Liver (tissue), 3 donors: ENCODE results near the gene PLAAT4.

Source experiments
- FOXA1 ChIP-seq: IDR thresholded peaks from 2 replicates; pipeline ENCODE4 v1.6.1; 2016; ENCODE audit warnings: antibody characterized with exemption
- HNF4A ChIP-seq, 2 donors: conservative IDR thresholded peaks; 2 replicates each; pipeline ENCODE4 v1.6.1; 2016; ENCODE audit warnings: antibody characterized with exemption in 2 of 2, mild to moderate bottlenecking in 2 of 2
- YY1 ChIP-seq: IDR thresholded peaks from 2 replicates; pipeline ENCODE4 v1.6.1; 2016; ENCODE audit warnings: antibody characterized with exemption, mild to moderate bottlenecking
- TF ChIP-seq, protein P1 (sequence below): fragments of 150-350 bp; IDR thresholded peaks from 2 replicates; pipeline ENCODE4 v1.5.1; 2017; ENCODE audit warnings: improper control_type of control experiment, low read depth, low read length; ENCODE audit not compliant: missing input control
- TF ChIP-seq, protein P2 (sequence below): IDR thresholded peaks from 2 replicates; pipeline ENCODE4 v1.6.1; 2016; ENCODE audit warnings: antibody characterized with exemption
- TF ChIP-seq, protein P3 (sequence below): IDR thresholded peaks from 2 replicates; pipeline ENCODE4 v1.6.1; 2016; ENCODE audit warnings: antibody characterized with exemption
- TF ChIP-seq, protein P4 (sequence below): IDR thresholded peaks from 2 replicates; pipeline ENCODE4 v1.6.1; 2016; ENCODE audit warnings: antibody characterized with exemption
- TF ChIP-seq, protein P5 (sequence below): IDR thresholded peaks from 2 replicates; pipeline ENCODE4 v1.6.1; 2016; ENCODE audit warnings: antibody characterized with exemption, mild to moderate bottlenecking
- donor health status: healthy.
- donor health status: healthy.

DNA sequence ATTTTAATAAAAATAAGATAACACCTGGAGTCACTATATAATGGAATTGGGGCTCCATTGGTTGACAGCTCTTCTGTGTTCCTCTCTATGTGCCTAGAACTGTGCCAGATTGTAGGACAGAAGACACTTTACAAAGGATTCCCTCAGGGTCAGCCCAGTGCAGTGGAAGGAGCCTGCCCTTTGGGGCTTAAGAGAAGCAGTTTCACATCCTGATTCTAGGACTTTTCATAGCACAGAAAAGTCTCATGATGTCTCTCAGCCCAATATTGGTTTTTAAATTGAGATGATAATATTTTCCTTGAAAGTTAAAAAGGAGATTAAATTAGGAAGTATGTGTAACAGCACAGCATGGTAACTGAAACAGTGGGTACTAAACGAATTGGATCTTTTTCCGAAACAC is 7.1 kb downstream of the PLAAT4 start:
- TF ChIP-seq, protein P1, sequence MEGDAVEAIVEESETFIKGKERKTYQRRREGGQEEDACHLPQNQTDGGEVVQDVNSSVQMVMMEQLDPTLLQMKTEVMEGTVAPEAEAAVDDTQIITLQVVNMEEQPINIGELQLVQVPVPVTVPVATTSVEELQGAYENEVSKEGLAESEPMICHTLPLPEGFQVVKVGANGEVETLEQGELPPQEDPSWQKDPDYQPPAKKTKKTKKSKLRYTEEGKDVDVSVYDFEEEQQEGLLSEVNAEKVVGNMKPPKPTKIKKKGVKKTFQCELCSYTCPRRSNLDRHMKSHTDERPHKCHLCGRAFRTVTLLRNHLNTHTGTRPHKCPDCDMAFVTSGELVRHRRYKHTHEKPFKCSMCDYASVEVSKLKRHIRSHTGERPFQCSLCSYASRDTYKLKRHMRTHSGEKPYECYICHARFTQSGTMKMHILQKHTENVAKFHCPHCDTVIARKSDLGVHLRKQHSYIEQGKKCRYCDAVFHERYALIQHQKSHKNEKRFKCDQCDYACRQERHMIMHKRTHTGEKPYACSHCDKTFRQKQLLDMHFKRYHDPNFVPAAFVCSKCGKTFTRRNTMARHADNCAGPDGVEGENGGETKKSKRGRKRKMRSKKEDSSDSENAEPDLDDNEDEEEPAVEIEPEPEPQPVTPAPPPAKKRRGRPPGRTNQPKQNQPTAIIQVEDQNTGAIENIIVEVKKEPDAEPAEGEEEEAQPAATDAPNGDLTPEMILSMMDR = no peak
- TF ChIP-seq, protein P2, sequence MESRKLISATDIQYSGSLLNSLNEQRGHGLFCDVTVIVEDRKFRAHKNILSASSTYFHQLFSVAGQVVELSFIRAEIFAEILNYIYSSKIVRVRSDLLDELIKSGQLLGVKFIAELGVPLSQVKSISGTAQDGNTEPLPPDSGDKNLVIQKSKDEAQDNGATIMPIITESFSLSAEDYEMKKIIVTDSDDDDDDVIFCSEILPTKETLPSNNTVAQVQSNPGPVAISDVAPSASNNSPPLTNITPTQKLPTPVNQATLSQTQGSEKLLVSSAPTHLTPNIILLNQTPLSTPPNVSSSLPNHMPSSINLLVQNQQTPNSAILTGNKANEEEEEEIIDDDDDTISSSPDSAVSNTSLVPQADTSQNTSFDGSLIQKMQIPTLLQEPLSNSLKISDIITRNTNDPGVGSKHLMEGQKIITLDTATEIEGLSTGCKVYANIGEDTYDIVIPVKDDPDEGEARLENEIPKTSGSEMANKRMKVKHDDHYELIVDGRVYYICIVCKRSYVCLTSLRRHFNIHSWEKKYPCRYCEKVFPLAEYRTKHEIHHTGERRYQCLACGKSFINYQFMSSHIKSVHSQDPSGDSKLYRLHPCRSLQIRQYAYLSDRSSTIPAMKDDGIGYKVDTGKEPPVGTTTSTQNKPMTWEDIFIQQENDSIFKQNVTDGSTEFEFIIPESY = no peak
- TF ChIP-seq, protein P3, sequence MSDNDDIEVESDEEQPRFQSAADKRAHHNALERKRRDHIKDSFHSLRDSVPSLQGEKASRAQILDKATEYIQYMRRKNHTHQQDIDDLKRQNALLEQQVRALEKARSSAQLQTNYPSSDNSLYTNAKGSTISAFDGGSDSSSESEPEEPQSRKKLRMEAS = no peak
- TF ChIP-seq, protein P4, sequence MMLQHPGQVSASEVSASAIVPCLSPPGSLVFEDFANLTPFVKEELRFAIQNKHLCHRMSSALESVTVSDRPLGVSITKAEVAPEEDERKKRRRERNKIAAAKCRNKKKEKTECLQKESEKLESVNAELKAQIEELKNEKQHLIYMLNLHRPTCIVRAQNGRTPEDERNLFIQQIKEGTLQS = no peak
- TF ChIP-seq, protein P5, sequence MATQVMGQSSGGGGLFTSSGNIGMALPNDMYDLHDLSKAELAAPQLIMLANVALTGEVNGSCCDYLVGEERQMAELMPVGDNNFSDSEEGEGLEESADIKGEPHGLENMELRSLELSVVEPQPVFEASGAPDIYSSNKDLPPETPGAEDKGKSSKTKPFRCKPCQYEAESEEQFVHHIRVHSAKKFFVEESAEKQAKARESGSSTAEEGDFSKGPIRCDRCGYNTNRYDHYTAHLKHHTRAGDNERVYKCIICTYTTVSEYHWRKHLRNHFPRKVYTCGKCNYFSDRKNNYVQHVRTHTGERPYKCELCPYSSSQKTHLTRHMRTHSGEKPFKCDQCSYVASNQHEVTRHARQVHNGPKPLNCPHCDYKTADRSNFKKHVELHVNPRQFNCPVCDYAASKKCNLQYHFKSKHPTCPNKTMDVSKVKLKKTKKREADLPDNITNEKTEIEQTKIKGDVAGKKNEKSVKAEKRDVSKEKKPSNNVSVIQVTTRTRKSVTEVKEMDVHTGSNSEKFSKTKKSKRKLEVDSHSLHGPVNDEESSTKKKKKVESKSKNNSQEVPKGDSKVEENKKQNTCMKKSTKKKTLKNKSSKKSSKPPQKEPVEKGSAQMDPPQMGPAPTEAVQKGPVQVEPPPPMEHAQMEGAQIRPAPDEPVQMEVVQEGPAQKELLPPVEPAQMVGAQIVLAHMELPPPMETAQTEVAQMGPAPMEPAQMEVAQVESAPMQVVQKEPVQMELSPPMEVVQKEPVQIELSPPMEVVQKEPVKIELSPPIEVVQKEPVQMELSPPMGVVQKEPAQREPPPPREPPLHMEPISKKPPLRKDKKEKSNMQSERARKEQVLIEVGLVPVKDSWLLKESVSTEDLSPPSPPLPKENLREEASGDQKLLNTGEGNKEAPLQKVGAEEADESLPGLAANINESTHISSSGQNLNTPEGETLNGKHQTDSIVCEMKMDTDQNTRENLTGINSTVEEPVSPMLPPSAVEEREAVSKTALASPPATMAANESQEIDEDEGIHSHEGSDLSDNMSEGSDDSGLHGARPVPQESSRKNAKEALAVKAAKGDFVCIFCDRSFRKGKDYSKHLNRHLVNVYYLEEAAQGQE = no peak
- TF ChIP-seq HNF4A (conservative IDR thresholded peaks at IDR 0.05) (no peak), YY1 (no peak), FOXA1 (no peak)
